Measurements from ENCODE around the gene FRK. TPM values are rescaled to one million over a fixed set of nuclear protein-coding genes. Genes with fewer than 3 reads are reported as not detected.

Gene FRK
- polyA plus RNA-seq, 1 donor (not counting 4 experiments of a cell fraction or from before 2014, with no cell fraction given): 2.4 TPM

- no peak overlapping the region for H2AFZ ChIP-seq (ENCODE audit: control insufficient read depth, low read length)
- H3K36me3 ChIP-seq (ENCODE audit: control insufficient read depth in 2 of 2, extremely low read depth in 1 of 2, insufficient read depth in 2 of 2, low read length in 2 of 2): no peaks in the 10 kb centered on the region
- H3K9me1 ChIP-seq (ENCODE audit: control insufficient read depth, extremely low read depth, insufficient read depth, low read length): no peaks in the 10 kb centered on the region
- H4K20me1 ChIP-seq (ENCODE audit: control insufficient read depth, extremely low read depth, insufficient read depth, low read length): no peaks in the 10 kb centered on the region
- FAIRE-seq: no peak
- H3K9me3 ChIP-seq (ENCODE audit: control insufficient read depth, low read depth, low read length): no peaks in the 10 kb centered on the region
- no peak overlapping the region for H3K4me2 ChIP-seq (ENCODE audit: control insufficient read depth, extremely low read depth, insufficient read depth, low read depth, low read length)
- dilution Hi-C loops (cut with MboI; ENCODE audit: extremely low pct_ligation_motif_present, low sequenced_read_pairs): no loop called here
- H3K79me2 ChIP-seq (ENCODE audit: control insufficient read depth, insufficient read depth, low read length): no peaks in the 10 kb centered on the region
- peaks cover 15% of the 10 kb centered on the region for H3K4me1 ChIP-seq (ENCODE audit: control insufficient read depth, extremely low read depth, insufficient read depth, low read length)
- no peak overlapping the region for H3K9ac ChIP-seq (ENCODE audit: control insufficient read depth, extremely low read depth, insufficient read depth, low read length)
- H3K27ac ChIP-seq (ENCODE audit: control insufficient read depth, insufficient read depth, low read length): no peak overlapping the region
- no peak overlapping the region for H3K4me3 ChIP-seq (ENCODE audit: control insufficient read depth in 2 of 3, extremely low read depth in 1 of 3, insufficient read depth in 2 of 3, low read depth in 1 of 3, low read length in 3 of 3)
- no peak for TF ChIP-seq EZH2 (IDR thresholded peaks at IDR 0.05; ENCODE audit: low read length)
- TF ChIP-seq, protein P1, sequence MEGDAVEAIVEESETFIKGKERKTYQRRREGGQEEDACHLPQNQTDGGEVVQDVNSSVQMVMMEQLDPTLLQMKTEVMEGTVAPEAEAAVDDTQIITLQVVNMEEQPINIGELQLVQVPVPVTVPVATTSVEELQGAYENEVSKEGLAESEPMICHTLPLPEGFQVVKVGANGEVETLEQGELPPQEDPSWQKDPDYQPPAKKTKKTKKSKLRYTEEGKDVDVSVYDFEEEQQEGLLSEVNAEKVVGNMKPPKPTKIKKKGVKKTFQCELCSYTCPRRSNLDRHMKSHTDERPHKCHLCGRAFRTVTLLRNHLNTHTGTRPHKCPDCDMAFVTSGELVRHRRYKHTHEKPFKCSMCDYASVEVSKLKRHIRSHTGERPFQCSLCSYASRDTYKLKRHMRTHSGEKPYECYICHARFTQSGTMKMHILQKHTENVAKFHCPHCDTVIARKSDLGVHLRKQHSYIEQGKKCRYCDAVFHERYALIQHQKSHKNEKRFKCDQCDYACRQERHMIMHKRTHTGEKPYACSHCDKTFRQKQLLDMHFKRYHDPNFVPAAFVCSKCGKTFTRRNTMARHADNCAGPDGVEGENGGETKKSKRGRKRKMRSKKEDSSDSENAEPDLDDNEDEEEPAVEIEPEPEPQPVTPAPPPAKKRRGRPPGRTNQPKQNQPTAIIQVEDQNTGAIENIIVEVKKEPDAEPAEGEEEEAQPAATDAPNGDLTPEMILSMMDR (optimal IDR thresholded peaks at IDR 0.05 in 1 of 3, IDR thresholded peaks at IDR 0.05 in 1 of 3, conservative IDR thresholded peaks at IDR 0.05 in 1 of 3; ENCODE audit: extremely low read depth in 1 of 3, insufficient read depth in 2 of 3, low read length in 3 of 3): no peak
- no peaks in the 10 kb centered on the region for H3K27me3 ChIP-seq (ENCODE audit: control insufficient read depth, extremely low read depth, insufficient read depth, low read length)
- DNase-seq (ENCODE audit: low read depth, low spot score): no peak
Observed at GRCh38 chr6:116088946-116089345, 28.3 kb upstream of the FRK start.

- peak; percentile 75 for FAIRE-seq
- Histone ChIP-seq H3K9me3 (ENCODE audit: control insufficient read depth, low read depth, low read length) (no peaks in the 10 kb centered on the region), H3K9ac (ENCODE audit: control insufficient read depth, extremely low read depth, insufficient read depth, low read length) (no peak overlapping the region), H2AFZ (ENCODE audit: control insufficient read depth, low read length) (no peak overlapping the region), H4K20me1 (ENCODE audit: control insufficient read depth, extremely low read depth, insufficient read depth, low read length) (no peaks in the 10 kb centered on the region), H3K79me2 (ENCODE audit: control insufficient read depth, insufficient read depth, low read length) (no peaks in the 10 kb centered on the region), H3K9me1 (ENCODE audit: control insufficient read depth, extremely low read depth, insufficient read depth, low read length) (no peaks in the 10 kb centered on the region), H3K27ac (ENCODE audit: control insufficient read depth, insufficient read depth, low read length) (no peak overlapping the region), H3K4me3 (ENCODE audit: control insufficient read depth in 2 of 3, extremely low read depth in 1 of 3, insufficient read depth in 2 of 3, low read depth in 1 of 3, low read length in 3 of 3) (no peak overlapping the region), H3K4me1 (ENCODE audit: control insufficient read depth, extremely low read depth, insufficient read depth, low read length) (peaks cover 15% of the 10 kb centered on the region), H3K36me3 (ENCODE audit: control insufficient read depth in 2 of 2, extremely low read depth in 1 of 2, insufficient read depth in 2 of 2, low read length in 2 of 2) (no peaks in the 10 kb centered on the region), H3K4me2 (ENCODE audit: control insufficient read depth, extremely low read depth, insufficient read depth, low read depth, low read length) (peak overlapping the region; percentile 22), H3K27me3 (ENCODE audit: control insufficient read depth, extremely low read depth, insufficient read depth, low read length) (no peaks in the 10 kb centered on the region)
- dilution Hi-C loops (cut with MboI; ENCODE audit: extremely low pct_ligation_motif_present, low sequenced_read_pairs): no loop called here
- TF ChIP-seq EZH2 (IDR thresholded peaks at IDR 0.05; ENCODE audit: low read length): no peak
- TF ChIP-seq, protein P1 (optimal IDR thresholded peaks at IDR 0.05 in 1 of 3, IDR thresholded peaks at IDR 0.05 in 1 of 3, conservative IDR thresholded peaks at IDR 0.05 in 1 of 3; ENCODE audit: extremely low read depth in 1 of 3, insufficient read depth in 2 of 3, low read length in 3 of 3): peak in 1 of 3 experiments; percentile 34
- no peak for DNase-seq (ENCODE audit: low read depth, low spot score)
Observed at GRCh38 chr6:116087437-116088027, 26.8 kb upstream of the FRK start.

Measured in keratinocyte (primary cell).